Smooth muscle cell of bladder (primary cell): ENCODE results near the gene SYNCRIP. TPM values are rescaled to one million over a fixed set of nuclear protein-coding genes. Genes with fewer than 3 reads are reported as not detected.

Experiments
- total RNA-seq: library from RNA; depleted of rRNA; stranded (reverse); fragments of >200 nt; gene quantifications from 2 replicates; pipeline ENCODE4 v1.2.3, GENCODE V29; 2014

SYNCRIP gene
- 37.5 and 44.3 TPM in 2 replicates for total RNA-seq

GRCh38 chr6:85642774-85643536 is at the start of gene SYNCRIP:
Gene SYNCRIP, minus strand, starts transcription at chr6:85642886. Its CDS starts 1,447 bp downstream, at chr6:85641439.

GRCh38 chr6:85593438-85594196 is 49.1 kb downstream of the SYNCRIP start, which contains the start of gene SNX14:
Gene SNX14, minus strand, starts transcription at chr6:85593858. Its CDS starts 140 bp downstream, at chr6:85593718.

Other genes starting within 250 kb of the SYNCRIP start
- gene NT5E, start 192.8 kb downstream of the SYNCRIP start, total RNA-seq = 235 and 363 TPM in 2 replicates
- gene SNX14, start 49.0 kb downstream of the SYNCRIP start, total RNA-seq = 118 and 120 TPM in 2 replicates